ENCODE data around the gene CGB5. TPM values are rescaled to one million over a fixed set of nuclear protein-coding genes. Genes with fewer than 3 reads are reported as not detected.
A peak's percentile ranks its signal among the peaks of the same experiment; 100 is the strongest.
"Not testable (repeated sequence)": the region's sequence is repeated elsewhere in the genome, so short reads cannot be mapped to it uniquely, and the experiment has no call there.

The CGB5 gene
- total RNA-seq (not detected), polyA plus RNA-seq (under 1 TPM in 1 of 3 donors, not detected in 2; 0.72 TPM)
- long read RNA-seq, donor 1, result 0 reads
- long read RNA-seq, donor 2, result 0 reads
- long read RNA-seq, donor 3, result 0 reads
- long read RNA-seq, donor 4, result 0 reads
- long read RNA-seq, donor 5, result 0 reads
- long read RNA-seq, donor 6, result 0 reads
- long read RNA-seq, donor 7, result 0 reads
- long read RNA-seq, donor 8, result 0 reads
- long read RNA-seq, donor 9, result 0 reads
- long read RNA-seq, donor 10, result 0 reads

DNA sequence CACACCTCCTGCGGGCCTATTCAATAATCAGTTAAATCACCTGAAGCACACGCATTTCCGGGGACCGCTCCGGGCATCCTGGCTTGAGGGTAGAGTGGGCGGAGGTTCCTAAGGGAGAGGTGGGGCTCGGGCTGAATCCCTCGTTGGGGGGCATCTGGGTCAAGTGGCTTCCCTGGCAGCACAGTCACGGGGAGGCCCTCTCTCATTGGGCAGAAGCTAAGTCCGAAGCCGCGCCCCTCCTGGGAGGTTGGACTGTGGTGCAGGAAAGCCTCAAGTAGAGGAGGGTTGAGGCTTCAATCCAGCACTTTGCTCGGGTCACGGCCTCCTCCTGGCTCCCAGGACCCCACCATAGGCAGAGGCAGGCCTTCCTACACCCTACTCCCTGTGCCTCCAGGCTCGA lies at the start of gene CGB5:
Gene CGB5, plus strand, starts transcription at position 301 of the 400 bp plus-strand sequence. CDS start 362 bp downstream, outside the sequence.
- intact Hi-C loops (cut with DNase I); H3K36me3 ChIP-seq (replicated peaks in 1 of 2); H3K9me3 ChIP-seq (replicated peaks in 1 of 3); H3K27ac ChIP-seq; H3K27me3 ChIP-seq; DNase-seq; H3K4me3 ChIP-seq; H3K4me1 ChIP-seq (replicated peaks in 1 of 2): not testable (repeated sequence)
- WGBS, 4 donors, result 60 to 86% (median 78%) methylated on average over 6 to 14 of the region's 15 CpGs

DNA sequence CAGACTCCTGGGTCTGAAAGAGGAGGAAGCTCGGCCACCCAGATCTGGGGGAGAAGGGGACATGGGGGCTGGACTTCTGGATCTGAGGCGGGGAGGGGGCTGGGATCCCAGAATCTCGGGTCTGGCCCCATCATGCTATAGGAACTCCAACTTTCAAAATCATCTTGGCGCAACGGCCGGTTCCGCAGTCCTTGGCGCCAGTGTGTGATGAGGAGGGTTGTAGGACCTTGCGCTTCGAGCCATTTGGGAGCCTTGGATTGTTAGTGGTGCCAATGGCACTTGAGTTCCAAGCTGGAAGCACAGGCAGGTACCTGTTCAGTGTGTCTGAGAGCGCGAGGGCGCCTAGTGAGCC lies 49.6 kb upstream of the CGB5 start:
- no peaks in the 10 kb centered on the region for H3K9me3 ChIP-seq (replicated peaks in 1 of 3)
- peaks cover 18 to 27% of the 10 kb centered on the region in 2 donors for H3K4me1 ChIP-seq (replicated peaks in 1 of 2)
- intact Hi-C loops (cut with DNase I), result no loop called here
- TF ChIP-seq, protein P1, sequence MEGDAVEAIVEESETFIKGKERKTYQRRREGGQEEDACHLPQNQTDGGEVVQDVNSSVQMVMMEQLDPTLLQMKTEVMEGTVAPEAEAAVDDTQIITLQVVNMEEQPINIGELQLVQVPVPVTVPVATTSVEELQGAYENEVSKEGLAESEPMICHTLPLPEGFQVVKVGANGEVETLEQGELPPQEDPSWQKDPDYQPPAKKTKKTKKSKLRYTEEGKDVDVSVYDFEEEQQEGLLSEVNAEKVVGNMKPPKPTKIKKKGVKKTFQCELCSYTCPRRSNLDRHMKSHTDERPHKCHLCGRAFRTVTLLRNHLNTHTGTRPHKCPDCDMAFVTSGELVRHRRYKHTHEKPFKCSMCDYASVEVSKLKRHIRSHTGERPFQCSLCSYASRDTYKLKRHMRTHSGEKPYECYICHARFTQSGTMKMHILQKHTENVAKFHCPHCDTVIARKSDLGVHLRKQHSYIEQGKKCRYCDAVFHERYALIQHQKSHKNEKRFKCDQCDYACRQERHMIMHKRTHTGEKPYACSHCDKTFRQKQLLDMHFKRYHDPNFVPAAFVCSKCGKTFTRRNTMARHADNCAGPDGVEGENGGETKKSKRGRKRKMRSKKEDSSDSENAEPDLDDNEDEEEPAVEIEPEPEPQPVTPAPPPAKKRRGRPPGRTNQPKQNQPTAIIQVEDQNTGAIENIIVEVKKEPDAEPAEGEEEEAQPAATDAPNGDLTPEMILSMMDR (IDR thresholded peaks at IDR 0.05), result no peak
- TF ChIP-seq POLR2A (IDR thresholded peaks at IDR 0.05), result no peak
- WGBS, 4 donors, result 0 to 4% (median 1%) methylated on average over 9 to 13 of the region's 13 CpGs
- peak overlapping the region in 4 of 5 donors; percentile 47 to 96 (median 83) for H3K27ac ChIP-seq
- peaks cover 0 to 7% of the 10 kb centered on the region in 2 donors for H3K36me3 ChIP-seq (replicated peaks in 1 of 2)
- H3K27me3 ChIP-seq, result no peaks in the 10 kb centered on the region
- no peak for DNase-seq
- peak overlapping the region in 2 of 4 donors; percentile 32 to 91 for H3K4me3 ChIP-seq

DNA sequence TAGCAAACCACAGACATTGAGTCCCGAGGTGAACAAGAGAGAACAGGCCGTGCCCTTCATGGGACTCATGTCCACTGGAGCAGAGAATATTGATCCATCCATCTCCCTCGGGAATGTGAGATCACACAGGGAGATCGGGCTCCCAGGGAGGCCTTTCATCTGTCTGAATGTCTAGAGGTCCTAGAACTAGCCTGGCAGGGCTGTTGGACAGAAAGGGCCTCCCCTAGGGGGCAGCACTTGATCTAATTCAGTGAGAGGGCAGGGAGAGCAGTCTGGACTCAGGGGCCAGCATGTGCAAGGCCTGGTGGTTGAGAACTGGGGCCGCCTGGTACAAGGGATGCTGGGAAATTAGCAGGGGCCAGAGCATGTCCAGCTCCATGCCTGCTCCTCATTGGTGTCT lies 45.7 kb upstream of the CGB5 start:
- TF ChIP-seq POLR2A (IDR thresholded peaks at IDR 0.05), result no peak
- TF ChIP-seq, protein P1 (IDR thresholded peaks at IDR 0.05), result peak in 4 of 6 experiments; percentile 19 to 42 (median 24)
- H3K27me3 ChIP-seq, result no peaks in the 10 kb centered on the region
- no peak overlapping the region for H3K27ac ChIP-seq
- H3K4me3 ChIP-seq, result no peak overlapping the region
- peaks cover 0 to 6% of the 10 kb centered on the region in 2 donors for H3K36me3 ChIP-seq (replicated peaks in 1 of 2)
- peak in 3 of 7 donors; percentile 49 to 62 (median 57) for DNase-seq
- 62 to 72% (median 70%) methylated on average over 3 to 5 of the region's 5 CpGs for WGBS, 4 donors
- H3K4me1 ChIP-seq (replicated peaks in 1 of 2), result peaks cover 0 to 12% of the 10 kb centered on the region in 2 donors
- intact Hi-C loops (cut with DNase I), result no loop called here
- H3K9me3 ChIP-seq (replicated peaks in 1 of 3), result no peaks in the 10 kb centered on the region

DNA sequence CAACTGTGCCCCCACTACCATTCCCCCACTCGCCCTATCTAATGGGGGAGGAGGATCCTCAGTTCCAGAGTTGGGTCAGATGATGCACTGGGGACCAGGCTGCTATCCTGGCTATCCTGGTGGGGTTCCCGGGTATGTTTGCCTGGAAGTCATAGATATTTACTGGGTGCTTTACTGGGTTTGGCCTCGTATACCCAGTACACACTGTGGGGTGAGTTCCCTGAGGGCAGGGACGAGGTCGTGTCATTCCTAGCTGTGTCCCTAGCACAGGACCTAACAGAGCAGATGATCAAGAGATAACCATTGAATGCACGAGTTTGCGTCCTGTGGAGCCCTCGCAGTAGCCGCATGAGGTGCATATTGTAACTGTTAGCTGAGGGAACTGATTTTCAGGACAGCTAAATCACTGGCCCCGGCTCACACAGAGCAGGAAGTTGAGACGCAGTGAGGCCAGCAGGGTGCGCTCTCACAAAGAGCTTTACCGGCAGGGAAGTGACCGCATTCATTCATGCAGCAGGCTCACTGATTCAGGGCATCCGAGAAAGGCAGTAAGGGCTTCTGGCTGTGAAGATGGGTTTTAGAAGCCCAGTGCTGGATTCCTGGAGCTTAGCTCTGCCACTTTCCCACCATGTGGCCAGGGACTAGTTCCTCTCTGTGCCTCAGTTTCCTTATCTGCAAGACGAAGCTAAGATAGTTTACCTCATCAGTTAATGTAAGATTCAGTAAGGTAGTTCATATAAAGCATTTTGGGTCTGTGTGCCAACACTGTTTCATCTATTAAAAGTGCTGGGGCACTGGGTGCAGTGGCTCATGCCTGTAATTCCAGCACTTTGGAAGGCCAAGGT lies 43.9 kb upstream of the CGB5 start:
- TF ChIP-seq POLR2A (IDR thresholded peaks at IDR 0.05), result no peak
- TF ChIP-seq, protein P1 (IDR thresholded peaks at IDR 0.05), result peak; percentile 28 to 55 (median 48)
- peak in 4 of 7 donors; percentile 58 to 72 (median 63) for DNase-seq
- 55 to 84% (median 65%) methylated on average over 8 to 16 of the region's 16 CpGs for WGBS, 4 donors
- Histone ChIP-seq H3K27me3 (no peaks in the 10 kb centered on the region), H3K4me1 (replicated peaks in 1 of 2) (peaks cover 0 to 4% of the 10 kb centered on the region in 2 donors), H3K27ac (no peak overlapping the region), H3K36me3 (replicated peaks in 1 of 2) (peaks cover 0 to 21% of the 10 kb centered on the region in 2 donors), H3K9me3 (replicated peaks in 1 of 3) (no peaks in the 10 kb centered on the region), H3K4me3 (no peak overlapping the region)
- intact Hi-C loops (cut with DNase I), result no loop called here
